Heart left ventricle (tissue), 16 donors: Measurements from ENCODE around the gene SMC6. TPM values are rescaled to one million over a fixed set of nuclear protein-coding genes. Genes with fewer than 3 reads are reported as not detected.

Source experiments
- ATAC-seq, 4 donors: fragments of 200-7000 bp; cut with Tn5 transposase; one replicate each; pipeline ENCODE4 v1.9.1; 2020 to 2022; ENCODE audit warnings: moderate library complexity in 4 of 4, mild to moderate bottlenecking in 3 of 4, moderate number of reproducible peaks in 1 of 4
- DNase-seq, 5 donors: peaks; one replicate each; pipeline ENCODE4 v3.0.0-alpha.2; 2020
- H3K27ac ChIP-seq, 12 donors: fragments of 200-600 bp; sonication (generic) in 4 of 12; one replicate each; pipeline versions ENCODE4 v1.5.0 to v1.8.0; 2016 to 2022; ENCODE audit warnings: mild to moderate bottlenecking in 2 of 12
- H3K27me3 ChIP-seq, 9 donors: fragments of 200-600 bp; sonication (generic) in 2 of 9; one replicate each; pipeline versions ENCODE4 v1.5.1 to v1.8.0; 2016 to 2022; ENCODE audit warnings: mild to moderate bottlenecking in 3 of 9
- H3K36me3 ChIP-seq, 9 donors: fragments of 200-600 bp; sonication (generic) in 2 of 9; one replicate each; pipeline versions ENCODE4 v1.5.0 to v1.8.0; 2018 to 2022; ENCODE audit warnings: mild to moderate bottlenecking in 2 of 9
- H3K4me1 ChIP-seq, 12 donors: fragments of 200-600 bp; sonication (generic) in 4 of 12; one replicate each; pipeline versions ENCODE4 v1.5.0 to v1.8.0; 2016 to 2022; ENCODE audit warnings: mild to moderate bottlenecking in 3 of 12
- H3K4me3 ChIP-seq, 12 donors: fragments of 200-600 bp; sonication (generic) in 4 of 12; one replicate each; pipeline versions ENCODE4 v1.5.0 to v1.8.0; 2017 to 2022; ENCODE audit warnings: mild to moderate bottlenecking in 9 of 12, moderate library complexity in 4 of 12
- H3K9me3 ChIP-seq, 12 donors: fragments of 200-600 bp; sonication (generic) in 4 of 12; one replicate each; pipeline versions ENCODE4 v1.5.0 to v1.8.0; 2016 to 2022; ENCODE audit warnings: mild to moderate bottlenecking in 1 of 12
- CTCF ChIP-seq, 12 donors: fragments of 200-600 bp; sonication (generic) in 4 of 12; IDR thresholded peaks; one replicate each; pipeline versions ENCODE4 v1.5.0 to v1.8.0; 2018 to 2022; ENCODE audit warnings: antibody characterized with exemption in 12 of 12, mild to moderate bottlenecking in 5 of 12
- POLR2A ChIP-seq, 2 donors: fragments of 450-650 bp; IDR thresholded peaks; one replicate each; pipeline ENCODE4 v1.6.1; 2017; ENCODE audit warnings: antibody characterized with exemption in 2 of 2, mild to moderate bottlenecking in 2 of 2, moderate library complexity in 2 of 2
- WGBS, 4 donors: extraction: QIAGEN DNeasy Blood & Tissue Kit in 2 of 4; methylation state at CpG; one replicate each; pipeline versions ENCODE4 v1.1.5 to v1.1.7; 2013 to 2018; 5-methylcytosine and 5-hydroxymethylcytosine counted together
- intact Hi-C, 10 donors: fragments of 100-400 bp; cut with DNase I; formaldehyde crosslinking; loops; one replicate each; pipeline versions ENCODE4 v1.11.1 to v1.14.2; 2022
- polyA plus RNA-seq, 2 donors: library from polyadenylated mRNA; stranded (reverse); fragments of 200-250 nt; gene quantifications; one replicate each; pipeline ENCODE4 v1.2.3, GENCODE V29; 2013
- total RNA-seq, 9 donors: library from RNA; depleted of rRNA in 2 of 9; stranded (reverse); fragments of >200 nt in 2 of 9; fragmentation: NEBNext Ultra II Directional in 3 of 9; extraction: Animal tissue kit (Norgen Biotek cat#: 25700) in 3 of 9; gene quantifications; one replicate each; pipeline versions ENCODE4 v1.1.0 to v1.2.4, GENCODE V29; 2016 to 2023
- donor health status: ischemic (EF 13 %, LVEDD 7.1; RV severe dilation, severe dysfunction).
- donor health status: healthy with polysubstance abuse.
- donor health status: DM: no; HTN: yes; CAD: no.
- donor health status: DM: no; HTN: no; CAD: no.
- donor health status: ischemic (EF 25% LVEDD 6.9; RV normal size, moderate dysfunction).
- donor health status: ischemic (EF 25% LVEDD 5.7; RV mildly dilated, moderate dysfunction).
- donor health status: healthy.
- donor health status: DM: yes; HTN: yes; CAD: no.
- donor health status: ischemic (EF 35%, LVEDD 5.7; RV mildly dilated, moderate dysfunction).
- donor health status: nonischemic (EF 11% LVEDD 7.7; RV severe dilation, severe dysfunction).
- donor health status: DM: yes; HTN: yes; CAD: no.
- donor health status: PGD.
- donor health status: ischemic (EF 29% LVEDD 5.4; RV normal size, mild dysfunction).
- donor health status: nonischemic (EF 23%, LVEDD 6.1; RV moderate dilation, normal function).

The SMC6 gene
- total and polyA plus RNA-seq, 11 donors = 5.9 to 14.7 (median 12.2) TPM

- Histone ChIP-seq H3K27ac (no peak overlapping the region), H3K4me3 (no peak overlapping the region), H3K9me3 (no peaks in the 10 kb centered on the region), H3K27me3 (no peaks in the 10 kb centered on the region), H3K36me3 (peaks cover 0 to 100% (median 85%) of the 10 kb centered on the region in 9 donors), H3K4me1 (no peaks in the 10 kb centered on the region)
- intact Hi-C loops = loop anchor here in 2 of 10 donors (10.0 kb wide), 2 partner anchors 427 to 447 kb away; no protein-coding TSS in a partner anchor
- ATAC-seq (no peak), DNase-seq (no peak)
- TF ChIP-seq POLR2A (IDR thresholded peaks at IDR 0.05) (no peak), CTCF (IDR thresholded peaks at IDR 0.05) (no peak)
- WGBS, 4 donors = 89 to 97% (median 93%) methylated on average over 6 of the region's 6 CpGs
These were observed 25.4 kb downstream of the SMC6 start for GRCh38 chr2:17728210-17728609.

GRCh38 chr2:17719562-17720371 lies 33.8 kb downstream of the SMC6 start:
- Histone ChIP-seq H3K27ac (no peak overlapping the region), H3K9me3 (no peaks in the 10 kb centered on the region), H3K27me3 (no peaks in the 10 kb centered on the region), H3K36me3 (peaks cover 0 to 99% (median 93%) of the 10 kb centered on the region in 9 donors), H3K4me1 (no peaks in the 10 kb centered on the region), H3K4me3 (no peak overlapping the region)
- 66 to 73% (median 72%) methylated on average over 4 of the region's 4 CpGs for WGBS, 4 donors
- TF ChIP-seq CTCF (IDR thresholded peaks at IDR 0.05) (peak; percentile 74 to 93 (median 82)), POLR2A (IDR thresholded peaks at IDR 0.05) (no peak)
- ATAC-seq (no peak), DNase-seq (no peak)
- intact Hi-C loops = loop anchor here in 9 of 10 donors (2.0 to 10.0 kb wide), 10 partner anchors 105 to 658 kb away; no protein-coding TSS in a partner anchor

- H3K9me3 ChIP-seq = no peaks in the 10 kb centered on the region
- H3K27ac ChIP-seq = no peak overlapping the region
- ATAC-seq = no peak
- no peaks in the 10 kb centered on the region for H3K27me3 ChIP-seq
- TF ChIP-seq POLR2A (IDR thresholded peaks at IDR 0.05) (no peak), CTCF (IDR thresholded peaks at IDR 0.05) (no peak)
- no peak overlapping the region for H3K4me3 ChIP-seq
- no peak for DNase-seq
- H3K36me3 ChIP-seq = peaks cover 0 to 99% (median 93%) of the 10 kb centered on the region in 9 donors
- no peaks in the 10 kb centered on the region for H3K4me1 ChIP-seq
- WGBS, 4 donors = 66 to 75% (median 73%) methylated on average over 5 of the region's 5 CpGs
- intact Hi-C loops = loop anchor here in 6 of 10 donors (2.0 to 10.0 kb wide), 5 partner anchors 106 to 659 kb away; no protein-coding TSS in a partner anchor
These were observed 34.9 kb downstream of the SMC6 start for GRCh38 chr2:17718689-17719088.

- TF ChIP-seq POLR2A (IDR thresholded peaks at IDR 0.05) (no peak), CTCF (IDR thresholded peaks at IDR 0.05) (no peak)
- intact Hi-C loops = loop anchor here in 6 of 10 donors (2.0 to 10.0 kb wide), 5 partner anchors 107 to 660 kb away; no protein-coding TSS in a partner anchor
- H3K9me3 ChIP-seq = no peaks in the 10 kb centered on the region
- H3K36me3 ChIP-seq = peaks cover 0 to 99% (median 93%) of the 10 kb centered on the region in 9 donors
- H3K4me1 ChIP-seq = no peaks in the 10 kb centered on the region
- no peak for DNase-seq
- no peak overlapping the region for H3K4me3 ChIP-seq
- 86 to 95% (median 88%) methylated on average over 4 of the region's 4 CpGs for WGBS, 4 donors
- no peak overlapping the region for H3K27ac ChIP-seq
- ATAC-seq = no peak
- no peaks in the 10 kb centered on the region for H3K27me3 ChIP-seq
These were observed 35.9 kb downstream of the SMC6 start for GRCh38 chr2:17717666-17718065.
